K562 (cell line): Measurements from ENCODE around the gene MLST8. TPM values are rescaled to one million over a fixed set of nuclear protein-coding genes. Genes with fewer than 3 reads are reported as not detected.

Source experiments
- ATAC-seq: fragments of 200-7000 bp; cut with Tn5 transposase; 3 replicates; pipeline ENCODE4 v1.9.1; 2020; ENCODE audit warnings: moderate library complexity
- BruUV-seq: library from RNA; stranded (reverse); fragments of 400-500 nt; replicated peaks from 2 replicates; lab custom pipeline; 2021; lab: Mats Ljungman, UMichigan
- CTCF ChIA-PET: fragments of 300-600 bp; formaldehyde crosslinking; extraction: SDS; loops from one replicate; lab custom pipeline; 2021; ENCODE audit warnings: low intra/inter-chr PET ratio; lab: Yijun Ruan, JAX
- POLR2A ChIA-PET: fragments of 300-600, 350-650 bp; sonication (Branson Sonifier 250); formaldehyde crosslinking; extraction: SDS; loops from one replicate; lab custom pipeline; 2021; ENCODE audit warnings: antibody characterized with exemption, inconsistent platforms; lab: Yijun Ruan, JAX
- DNase-seq, 4 experiments: peaks; one replicate each; pipeline versions ENCODE4 v3.0.0 to v3.0.0-alpha.2; 2011 to 2018; ENCODE audit warnings: low spot score in 3 of 4, mixed read lengths in 3 of 4; ENCODE audit errors: extremely low read depth in 1 of 4
- FAIRE-seq: peaks from 2 replicates; lab custom pipeline; 2011; peaks lifted over from hg19 to GRCh38; lab: Jason Lieb, UNC
- H2AFZ ChIP-seq: 2 replicates; pipeline ENCODE4 v1.6.0; 2011; ENCODE audit warnings: low read depth, low read length, control low read depth, inconsistent platforms
- H3K27ac ChIP-seq: fragments of 200-600 bp; 3 replicates; pipeline ENCODE4 v1.8.0; 2011; ENCODE audit warnings: low read depth, mild to moderate bottlenecking, control low read depth, inconsistent platforms, low read length, moderate library complexity, mixed read lengths; ENCODE audit errors: extremely low read depth
- H3K27me3 ChIP-seq, 2 experiments: fragments of 300-600 bp in 1 of 2; 2 replicates in 1 of 2; 3 replicates in 1 of 2; pipeline versions ENCODE4 v1.6.0 to v1.8.0; 2011; ENCODE audit warnings: inconsistent platforms in 2 of 2, low read length in 2 of 2, mild to moderate bottlenecking in 1 of 2, mixed read lengths in 1 of 2, moderate library complexity in 1 of 2; ENCODE audit not compliant: control insufficient read depth in 2 of 2, insufficient read depth in 2 of 2
- H3K36me3 ChIP-seq: fragments of 300-600 bp; 3 replicates; pipeline ENCODE4 v1.8.0; 2011; ENCODE audit warnings: mild to moderate bottlenecking, low read length, inconsistent platforms; ENCODE audit not compliant: control insufficient read depth, insufficient read depth
- H3K4me1 ChIP-seq, 2 experiments: fragments of 200-600 bp in 1 of 2; replicated peaks in 1 of 2; 2 replicates in 1 of 2; 3 replicates in 1 of 2; pipeline versions ENCODE4 v1.5.1 to v1.8.0; 2011; ENCODE audit warnings: inconsistent platforms in 2 of 2, low read length in 2 of 2, mild to moderate bottlenecking in 1 of 2, mixed read lengths in 1 of 2, moderate library complexity in 1 of 2; ENCODE audit not compliant: control insufficient read depth in 2 of 2, insufficient read depth in 2 of 2
- H3K4me2 ChIP-seq: 2 replicates; pipeline ENCODE4 v1.6.1; 2011; ENCODE audit warnings: low read length, control low read depth, inconsistent platforms, mixed read lengths; ENCODE audit not compliant: insufficient read depth
- H3K4me3 ChIP-seq: fragments of 200-600 bp; sonication (generic), shearing (Covaris generic); 2 replicates; pipeline ENCODE4 v1.5.1; 2016; ENCODE audit warnings: control low read depth, inconsistent platforms
- H3K79me2 ChIP-seq: fragments of 200-600 bp; 3 replicates; pipeline ENCODE4 v1.8.0; 2011; ENCODE audit warnings: low read length, inconsistent platforms; ENCODE audit not compliant: control insufficient read depth, insufficient read depth
- H3K9ac ChIP-seq, 2 experiments: 2 replicates each; pipeline versions ENCODE4 v1.6.0 to v1.6.1; 2011; ENCODE audit warnings: low read depth in 2 of 2, low read length in 2 of 2, control low read depth in 1 of 2, inconsistent platforms in 1 of 2, mild to moderate bottlenecking in 1 of 2, mixed read lengths in 1 of 2; ENCODE audit not compliant: insufficient read depth in 1 of 2
- H3K9me1 ChIP-seq: one replicate; pipeline ENCODE4 v1.6.0; 2011; ENCODE audit warnings: inconsistent platforms, mild to moderate bottlenecking, low read length, moderate library complexity; ENCODE audit not compliant: control insufficient read depth, insufficient read depth
- H3K9me3 ChIP-seq: replicated peaks from 2 replicates; pipeline ENCODE4 v1.5.1; 2011; ENCODE audit warnings: low read depth, low read length, inconsistent platforms; ENCODE audit not compliant: control insufficient read depth, insufficient read depth
- H4K20me1 ChIP-seq: replicated peaks from 2 replicates; pipeline ENCODE4 v1.6.1; 2011; ENCODE audit warnings: low read length, inconsistent platforms, mixed read lengths; ENCODE audit not compliant: control insufficient read depth, insufficient read depth
- BDP1 ChIP-seq: IDR thresholded peaks from 3 replicates; pipeline ENCODE4 v1.6.1; 2011; ENCODE audit not compliant: insufficient read length, insufficient read depth
- BRCA1 ChIP-seq, 2 experiments: fragments of 450-650 bp in 1 of 2; sonication (generic) in 1 of 2; formaldehyde crosslinking in 1 of 2; IDR thresholded peaks; 2 replicates each; pipeline versions ENCODE4 v1.5.0 to v1.6.1; 2017 to 2020; ENCODE audit warnings: mild to moderate bottlenecking in 1 of 2, missing genetic modification reagents in 1 of 2
- CCNT2 ChIP-seq: IDR thresholded peaks from 2 replicates; pipeline ENCODE4 v1.6.1; 2011; ENCODE audit warnings: borderline replicate concordance, low read depth, mild to moderate bottlenecking, moderate library complexity, mixed read lengths, low read length; ENCODE audit not compliant: insufficient read length; ENCODE audit errors: extremely low read depth
- EP300 ChIP-seq: IDR thresholded peaks from 2 replicates; pipeline ENCODE4 v1.6.1; 2012; ENCODE audit warnings: low read length, improper control_type of control experiment
- FIP1L1 ChIP-seq: fragments of 200-400 bp; formaldehyde crosslinking; IDR thresholded peaks from 2 replicates; pipeline ENCODE4 v1.6.1; 2018; ENCODE audit warnings: mild to moderate bottlenecking, low read depth, low read length; ENCODE audit not compliant: poor library complexity, severe bottlenecking
- FOXA3 ChIP-seq, 2 experiments: fragments of 450-650 bp in 1 of 2; sonication (generic) in 1 of 2; formaldehyde crosslinking; IDR thresholded peaks in 1 of 2; conservative IDR thresholded peaks in 1 of 2; 2 replicates each; pipeline versions ENCODE4 v1.4.0 to v1.8.0; 2020 to 2022; ENCODE audit warnings: mild to moderate bottlenecking in 2 of 2, missing genetic modification reagents in 1 of 2
- FUS ChIP-seq: fragments of 200-400 bp; formaldehyde crosslinking; optimal IDR thresholded peaks from 2 replicates; pipeline ENCODE3; 2017; ENCODE audit warnings: low read depth, low read length
- GTF2A2 ChIP-seq: IDR thresholded peaks from 2 replicates; pipeline ENCODE4 v1.6.1; 2016; ENCODE audit warnings: mild to moderate bottlenecking, missing genetic modification characterization, missing compliant biosample characterization
- GTF2E2 ChIP-seq: fragments of 200-800 bp; sonication (Bioruptor generic); IDR thresholded peaks from 2 replicates; pipeline ENCODE4 v1.6.1; 2016; ENCODE audit warnings: missing genetic modification characterization, missing compliant biosample characterization
- KLF13 ChIP-seq: fragments of 450-650 bp; IDR thresholded peaks from 2 replicates; pipeline ENCODE4 v1.6.1; 2016; ENCODE audit warnings: missing genetic modification characterization, low read depth, mild to moderate bottlenecking, missing compliant biosample characterization, moderate library complexity, borderline replicate concordance
- MYNN ChIP-seq, 2 experiments: sonication (generic); formaldehyde crosslinking in 1 of 2; IDR thresholded peaks; 2 replicates each; pipeline versions ENCODE4 v1.5.0 to v1.6.1; 2016 to 2020; ENCODE audit warnings: antibody characterized with exemption in 1 of 2, missing genetic modification reagents in 1 of 2
- NFE2L1 ChIP-seq: fragments of 450-650 bp; IDR thresholded peaks from 2 replicates; pipeline ENCODE4 v1.6.1; 2016; ENCODE audit warnings: missing genetic modification characterization, low read depth, mild to moderate bottlenecking, missing compliant biosample characterization, moderate library complexity, borderline replicate concordance
- NR3C1 ChIP-seq: sonication (generic); formaldehyde crosslinking; IDR thresholded peaks from 2 replicates; pipeline ENCODE4 v1.8.1; 2022; ENCODE audit warnings: missing genetic modification reagents
- PCBP1 ChIP-seq: fragments of 200-400 bp; formaldehyde crosslinking; IDR thresholded peaks from 2 replicates; pipeline ENCODE4 v1.6.1; 2018; ENCODE audit warnings: mild to moderate bottlenecking, low read depth, low read length; ENCODE audit not compliant: poor library complexity, severe bottlenecking
- PHF21A ChIP-seq: fragments of 450-650 bp; IDR thresholded peaks from 2 replicates; pipeline ENCODE4 v1.6.1; 2017; ENCODE audit warnings: low read depth, borderline replicate concordance
- PHTF2 ChIP-seq: fragments of 250-450 bp; sonication (Bioruptor Pico); IDR thresholded peaks from 2 replicates; pipeline ENCODE4 v1.5.0; 2021; ENCODE audit warnings: mild to moderate bottlenecking
- RBFOX2 ChIP-seq: fragments of 200-400 bp; formaldehyde crosslinking; IDR thresholded peaks from 2 replicates; pipeline ENCODE4 v1.6.1; 2017; ENCODE audit warnings: low read depth, mild to moderate bottlenecking, low read length, moderate library complexity
- SUPT5H ChIP-seq: fragments of 450-650 bp; IDR thresholded peaks from 2 replicates; pipeline ENCODE4 v1.6.1; 2016
- XRCC5 ChIP-seq: fragments of 200-400 bp; formaldehyde crosslinking; IDR thresholded peaks from 2 replicates; pipeline ENCODE4 v1.6.1; 2017; ENCODE audit warnings: low read depth, mild to moderate bottlenecking, low read length
- ZFP36 ChIP-seq: fragments of 150-350 bp; IDR thresholded peaks from 2 replicates; pipeline ENCODE4 v1.6.1; 2018; ENCODE audit warnings: low read length, low read depth; ENCODE audit not compliant: partially characterized antibody
- WGBS: fragments of 100-300 bp; shearing (Covaris generic); methylation state at CpG from one replicate; pipeline ENCODE4 v1.1.6; 2016; ENCODE audit warnings: low coverage, mixed read lengths; ENCODE audit not compliant: insufficient coverage; ENCODE audit errors: missing lambda C conversion rate; 5-methylcytosine and 5-hydroxymethylcytosine counted together
- in situ Hi-C: fragments of 300-500 bp; cut with MboI; formaldehyde crosslinking; loops from 4 replicates; pipeline ENCODE4 v1.15.0; 2018; ENCODE audit warnings: inconsistent platforms, mixed read lengths
- intact Hi-C: fragments of 100-400 bp; cut with micrococcal nuclease; formaldehyde crosslinking; loops from 2 replicates; pipeline ENCODE4 v1.14.2; 2022
- polyA plus RNA-seq, 8 experiments: library from polyadenylated mRNA; depleted of rRNA in 4 of 8; stranded (reverse) in 5 of 8; unstranded in 3 of 8; fragments of >200 nt; fragmentation: Nextera tagmentation in 2 of 8; fragmentation: Illumina TruSeq in 1 of 8; extraction: Ambion mirVana in 2 of 8; extraction: Trizol in 1 of 8; gene quantifications; 2 replicates each; pipeline versions ENCODE4 v1.2.1 to v1.2.3, GENCODE V29; 2011 to 2014; ENCODE audit warnings: inconsistent platforms in 1 of 8, missing spikeins in 1 of 8
- total RNA-seq, 7 experiments: library from RNA; depleted of rRNA in 6 of 7; stranded (reverse); fragments of >200 nt in 6 of 7; fragmentation: Illumina TruSeq in 2 of 7; extraction: Trizol in 2 of 7; gene quantifications; 2 replicates each; pipeline versions ENCODE4 v1.2.1 to v1.2.3, GENCODE V29; 2011 to 2021; ENCODE audit warnings: low replicate concordance in 1 of 7
- TF ChIP-seq, protein P1 (sequence below): sonication (generic); formaldehyde crosslinking; IDR thresholded peaks from 2 replicates; pipeline ENCODE4 v1.8.1; 2023; ENCODE audit warnings: mild to moderate bottlenecking, missing genetic modification reagents

Gene MLST8
- total and polyA plus RNA-seq, 9 of the 15 experiments (the other 6 are each of a cell fraction or from before 2014, with no cell fraction given): 1.5 to 116 (median 43.3) TPM

DNA sequence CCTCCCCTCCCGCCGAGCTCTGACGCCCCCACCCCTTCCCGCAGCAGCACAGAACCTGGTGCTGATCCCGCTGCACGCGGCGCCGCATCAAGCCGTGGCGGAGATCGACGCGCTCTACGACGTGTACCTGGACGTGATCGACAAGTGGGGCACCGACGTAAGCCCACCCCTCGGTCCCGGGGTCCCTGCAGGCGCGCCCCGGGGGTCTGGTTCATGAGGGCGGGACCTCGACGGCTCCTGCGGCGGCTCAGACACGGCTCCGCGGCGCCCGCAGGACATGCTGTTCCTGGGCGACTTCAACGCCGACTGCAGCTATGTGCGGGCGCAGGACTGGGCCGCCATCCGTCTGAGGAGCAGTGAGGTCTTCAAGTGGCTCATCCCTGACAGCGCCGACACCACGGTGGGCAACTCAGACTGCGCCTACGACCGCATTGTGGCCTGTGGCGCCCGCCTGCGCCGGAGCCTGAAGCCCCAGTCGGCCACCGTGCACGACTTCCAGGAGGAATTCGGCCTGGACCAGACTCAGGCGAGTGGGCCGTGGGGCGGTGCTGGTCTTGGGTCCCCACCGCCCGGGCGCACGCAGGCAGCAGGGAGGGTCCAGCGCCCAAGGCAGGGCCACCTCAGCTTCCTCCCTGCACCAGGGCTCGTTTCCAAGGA is 32.4 kb downstream of the MLST8 start:
- no peaks in the 10 kb centered on the region for H3K9me3 ChIP-seq
- BruUV-seq: no TSS peak
- no peak for DNase-seq
- no peak overlapping the region for H2AFZ ChIP-seq
- ChIA-PET CTCF (no interaction called here), POLR2A (interaction anchor here (0.7 to 6.6 kb wide), 3 partner anchors 10 to 22 kb away, joined by 3 to 39 read pairs (median 13); partner anchors contain the start of gene ECI1)
- no peaks in the 10 kb centered on the region for H3K27me3 ChIP-seq
- peaks cover 0 to 52% of the 10 kb centered on the region in 2 experiments; a peak in 2 of 5 replicates for H3K4me1 ChIP-seq
- in situ Hi-C loops (no loop called here), intact Hi-C loops (no loop called here)
- H4K20me1 ChIP-seq: no peaks in the 10 kb centered on the region
- H3K4me2 ChIP-seq: no peak overlapping the region
- no peaks in the 10 kb centered on the region for H3K79me2 ChIP-seq
- no peak overlapping the region for H3K4me3 ChIP-seq
- no peaks in the 10 kb centered on the region for H3K9me1 ChIP-seq
- no peak overlapping the region for H3K9ac ChIP-seq
- ATAC-seq: no peak
- no peak overlapping the region for H3K27ac ChIP-seq
- WGBS: 95% methylated on average over 19 of the region's 65 CpGs
- H3K36me3 ChIP-seq: peaks cover 57% of the 10 kb centered on the region; the same call in 2 of the 3 replicates
- no peak for FAIRE-seq
- TF ChIP-seq FUS (peak; percentile 31), CCNT2 (peak; percentile 53), NFE2L1 (tag) (no peak), BDP1 (no peak), GTF2E2 (no peak), MYNN (IDR thresholded peaks at IDR 0.05) (peak; percentile 28; the same call in 1 of the 2 replicates), MYNN (CRISPR knock-in tag; IDR thresholded peaks at IDR 0.05) (no peak), RBFOX2 (0 out of 2 replicates have a peak, but pooled peaks have one; percentile 26), SUPT5H (0 out of 2 replicates have a peak, but pooled peaks have one; percentile 21), GTF2A2 (tag) (no peak), ZFP36 (no peak), PHTF2 (CRISPR knock-in tag) (no peak), NR3C1 (CRISPR knock-in tag) (no peak), EP300 (no peak), PHF21A (no peak), BRCA1 (IDR thresholded peaks at IDR 0.05) (no peak), BRCA1 (CRISPR knock-in tag; IDR thresholded peaks at IDR 0.05) (no peak), FIP1L1 (peak; percentile 74), PCBP1 (peak; percentile 53), KLF13 (tag) (no peak), XRCC5 (no peak), FOXA3 (CRISPR knock-in tag; conservative IDR thresholded peaks at IDR 0.05 in 1 of 2, IDR thresholded peaks at IDR 0.05 in 1 of 2) (no peak)
- TF ChIP-seq, protein P1, sequence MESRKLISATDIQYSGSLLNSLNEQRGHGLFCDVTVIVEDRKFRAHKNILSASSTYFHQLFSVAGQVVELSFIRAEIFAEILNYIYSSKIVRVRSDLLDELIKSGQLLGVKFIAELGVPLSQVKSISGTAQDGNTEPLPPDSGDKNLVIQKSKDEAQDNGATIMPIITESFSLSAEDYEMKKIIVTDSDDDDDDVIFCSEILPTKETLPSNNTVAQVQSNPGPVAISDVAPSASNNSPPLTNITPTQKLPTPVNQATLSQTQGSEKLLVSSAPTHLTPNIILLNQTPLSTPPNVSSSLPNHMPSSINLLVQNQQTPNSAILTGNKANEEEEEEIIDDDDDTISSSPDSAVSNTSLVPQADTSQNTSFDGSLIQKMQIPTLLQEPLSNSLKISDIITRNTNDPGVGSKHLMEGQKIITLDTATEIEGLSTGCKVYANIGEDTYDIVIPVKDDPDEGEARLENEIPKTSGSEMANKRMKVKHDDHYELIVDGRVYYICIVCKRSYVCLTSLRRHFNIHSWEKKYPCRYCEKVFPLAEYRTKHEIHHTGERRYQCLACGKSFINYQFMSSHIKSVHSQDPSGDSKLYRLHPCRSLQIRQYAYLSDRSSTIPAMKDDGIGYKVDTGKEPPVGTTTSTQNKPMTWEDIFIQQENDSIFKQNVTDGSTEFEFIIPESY (CRISPR knock-in tag): peak; percentile 94
